ENCODE data around the gene RIPOR3.
"Not testable (repeated sequence)": the region's sequence is repeated elsewhere in the genome, so short reads cannot be mapped to it uniquely, and the experiment has no call there.

The RIPOR3 gene

GRCh38 chr20:50680105-50680960, 11.0 kb downstream of the RIPOR3 start:
- no peak for DNase-seq (ENCODE audit: low read depth in 2 of 2)

GRCh38 chr20:50679753-50680104, 11.6 kb downstream of the RIPOR3 start:
- DNase-seq (ENCODE audit: low read depth in 2 of 2): no peak

GRCh38 chr20:50678169-50678898, 13.0 kb downstream of the RIPOR3 start:
- no peak for DNase-seq (ENCODE audit: low read depth in 2 of 2)

DNA sequence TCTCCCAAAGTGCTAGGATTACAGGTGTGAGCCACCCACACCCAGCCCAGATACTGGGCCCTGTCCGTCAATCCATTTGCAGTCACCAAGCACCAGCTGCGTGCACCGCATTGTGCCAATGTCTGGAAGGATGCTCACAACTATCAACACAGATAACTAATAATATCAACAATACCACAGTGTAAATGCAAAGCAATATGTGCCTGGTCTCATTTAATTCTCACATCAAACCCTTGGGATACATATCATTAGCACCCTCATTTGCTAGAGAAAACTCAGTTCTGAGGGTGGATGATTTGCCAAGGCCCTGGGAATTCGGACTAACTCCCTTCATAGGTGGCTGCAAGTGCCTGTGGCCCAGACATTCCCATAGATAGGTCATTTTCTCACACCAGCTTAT, 14.5 kb downstream of the RIPOR3 start:
- DNase-seq (ENCODE audit: low read depth in 2 of 2): no peak

DNA sequence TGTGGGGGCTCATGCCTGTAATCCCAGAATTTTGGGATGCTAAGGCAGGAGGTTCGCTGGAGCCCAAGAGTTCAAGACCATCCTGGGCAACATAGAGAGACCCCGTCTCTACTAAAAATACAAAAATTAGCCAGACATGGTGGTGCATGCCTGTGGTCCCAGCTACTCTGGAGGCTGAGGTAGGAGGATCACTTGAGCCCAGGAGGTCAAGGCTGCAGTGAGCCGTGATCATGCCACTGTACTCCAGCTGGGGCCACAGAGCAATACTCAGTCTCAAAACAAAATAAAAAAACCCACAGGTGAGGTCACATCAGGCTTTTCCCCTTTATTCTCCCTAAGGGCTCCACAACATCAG, 15.0 kb downstream of the RIPOR3 start:
- not testable (repeated sequence) for DNase-seq (ENCODE audit: low read depth in 2 of 2)

GRCh38 chr20:50675671-50676376, 15.5 kb downstream of the RIPOR3 start:
- DNase-seq (ENCODE audit: low read depth in 2 of 2): no peak

GRCh38 chr20:50674138-50674825, 17.1 kb downstream of the RIPOR3 start:
- DNase-seq (ENCODE audit: low read depth in 2 of 2): no peak

DNA sequence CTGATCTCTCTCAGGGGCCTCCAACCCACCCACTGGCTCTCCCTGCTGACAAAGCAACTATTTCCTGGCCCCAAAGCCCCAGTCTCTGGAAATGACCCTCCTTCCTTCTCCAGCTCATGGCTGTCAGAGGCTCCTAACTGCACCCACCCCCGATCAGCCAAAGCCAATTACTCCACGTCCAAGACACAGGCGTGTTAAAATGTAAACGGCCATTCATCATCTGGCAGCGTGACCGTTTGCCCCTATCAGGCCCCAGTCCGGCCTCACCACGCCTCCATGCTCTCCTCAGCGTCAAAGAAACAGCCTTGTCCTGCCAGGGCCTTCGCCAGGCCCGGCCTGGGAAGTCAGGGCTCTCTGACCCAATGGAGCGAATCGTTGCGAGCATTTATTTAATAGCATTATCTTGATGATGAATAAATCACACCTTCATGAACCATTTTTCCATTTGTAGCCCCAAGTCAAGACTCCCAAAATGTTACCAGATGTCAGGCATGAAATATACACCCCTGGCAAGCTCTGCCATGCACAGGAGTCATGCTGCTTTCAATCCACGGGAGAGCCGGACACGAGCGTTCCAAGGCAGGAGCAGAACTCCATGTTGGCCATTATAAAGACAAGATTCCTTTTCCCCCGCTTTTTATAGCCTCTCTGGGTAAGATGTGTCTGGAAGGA, 17.7 kb downstream of the RIPOR3 start:
- DNase-seq (ENCODE audit: low read depth in 2 of 2): no peak

- no peak for DNase-seq (ENCODE audit: low read depth in 2 of 2)
Measured at GRCh38 chr20:50673146-50673465, 18.2 kb downstream of the RIPOR3 start.

DNA sequence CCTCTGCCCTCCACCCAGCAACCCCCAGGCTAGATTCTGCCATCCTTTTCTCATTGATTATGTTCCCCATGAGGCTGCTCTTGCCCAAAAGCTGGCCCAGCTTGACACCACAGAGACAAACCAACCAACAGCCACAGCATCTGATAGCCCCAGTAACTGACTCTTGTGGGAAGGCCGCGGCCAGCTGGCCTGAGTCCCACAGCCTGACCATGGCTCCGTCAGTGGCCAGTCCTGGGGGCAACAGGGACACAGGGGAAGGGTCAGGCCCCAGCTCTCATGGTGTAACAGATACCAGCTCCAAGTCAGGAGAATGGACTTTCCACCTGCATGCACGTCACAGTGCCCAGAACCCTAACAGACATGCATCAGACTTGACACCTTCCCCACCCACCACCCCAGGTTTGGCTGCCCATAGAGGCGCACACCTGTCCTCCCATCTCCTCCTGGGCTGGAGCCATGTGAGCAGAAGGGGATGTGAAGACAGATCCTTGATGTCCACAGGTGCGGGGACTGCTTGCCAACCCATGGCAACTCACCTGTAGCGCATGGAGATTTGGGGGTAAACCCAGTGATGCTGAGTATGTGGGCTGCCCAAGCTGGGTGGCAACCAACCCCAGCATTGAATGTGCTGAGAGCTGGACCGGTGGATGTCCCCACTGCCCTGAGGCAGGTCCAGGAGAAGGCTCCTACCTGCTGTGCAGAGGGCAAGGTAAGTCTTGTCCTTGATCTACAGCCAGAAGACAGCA, 18.8 kb downstream of the RIPOR3 start:
- no peak for DNase-seq (ENCODE audit: low read depth in 2 of 2)

DNA sequence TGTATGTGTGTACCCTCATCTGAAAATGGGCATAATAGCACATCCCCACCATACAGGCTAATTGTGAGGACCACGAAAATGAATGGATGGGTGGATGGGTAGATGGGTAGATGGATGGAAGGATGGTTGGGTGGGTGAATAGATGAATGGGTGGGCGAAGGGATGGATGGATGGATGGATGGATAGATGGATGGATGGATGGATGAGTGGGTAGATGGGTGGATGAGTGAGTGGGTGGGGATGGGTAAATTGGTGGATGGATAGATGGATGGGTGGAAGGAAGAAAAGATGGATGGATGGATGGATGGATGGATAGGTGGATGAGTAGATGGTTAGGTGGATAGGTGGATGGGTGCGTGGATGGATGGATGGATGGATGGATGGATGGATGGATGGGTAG, 19.7 kb downstream of the RIPOR3 start:
- DNase-seq (ENCODE audit: low read depth in 2 of 2): no peak

DNA sequence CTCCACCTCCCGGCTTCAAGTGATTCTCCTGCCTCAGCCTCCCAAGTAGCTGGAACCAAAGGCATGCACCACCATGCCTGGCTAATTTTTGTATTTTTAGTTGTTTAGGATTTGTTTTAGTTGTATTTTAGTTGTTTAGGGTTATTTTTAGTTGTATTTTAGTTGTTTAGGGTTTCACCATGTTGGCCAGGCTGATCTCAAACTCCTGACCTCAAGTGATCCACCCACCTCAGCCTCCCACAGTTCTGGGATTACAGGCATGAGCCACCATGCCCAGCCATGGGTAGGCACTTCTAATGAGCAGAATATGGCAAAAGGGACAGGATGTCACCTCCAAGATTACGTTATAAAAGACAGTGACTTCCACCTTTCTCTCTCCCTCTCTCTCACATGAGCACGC, 20.3 kb downstream of the RIPOR3 start:
- not testable (repeated sequence) for DNase-seq (ENCODE audit: low read depth in 2 of 2)

GRCh38 chr20:50670126-50670862, 21.0 kb downstream of the RIPOR3 start:
- DNase-seq (ENCODE audit: low read depth in 2 of 2): no peak

DNA sequence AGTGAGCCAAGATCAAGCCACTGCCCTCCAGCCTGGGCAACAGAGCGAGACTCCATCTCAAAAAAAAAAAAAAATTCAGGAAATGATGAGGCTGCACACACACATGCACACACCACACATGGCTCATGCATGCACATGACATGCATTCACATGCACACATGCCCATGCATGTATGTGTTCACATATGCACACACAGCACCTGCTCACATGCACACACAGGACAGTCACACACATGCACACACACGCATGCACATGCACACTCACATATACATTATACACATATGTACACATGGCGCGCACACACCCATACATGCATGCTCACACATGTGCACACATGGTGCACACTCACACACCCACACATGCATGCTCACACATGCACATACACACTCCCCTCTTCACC, 22.5 kb downstream of the RIPOR3 start:
- DNase-seq (ENCODE audit: low read depth in 2 of 2): no peak

DNA sequence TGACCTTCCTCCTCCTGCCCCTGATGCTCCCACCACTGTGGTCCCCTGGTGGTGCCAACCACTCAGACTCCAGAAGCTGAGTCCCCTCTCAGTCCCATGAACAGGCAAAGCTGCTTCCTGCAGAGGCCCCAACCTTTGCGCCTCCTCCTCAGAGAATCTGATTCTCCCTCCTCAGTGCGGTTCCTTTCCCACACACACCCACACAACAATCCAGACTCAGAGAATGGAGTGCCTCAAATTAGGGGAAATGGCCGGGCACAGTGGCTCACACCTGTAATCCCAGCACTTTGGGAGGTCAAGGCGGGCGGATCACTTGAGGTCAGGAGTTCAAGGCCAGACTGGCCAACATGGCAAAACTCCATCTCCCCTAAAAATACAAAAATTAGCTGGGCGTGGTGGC, 23.0 kb downstream of the RIPOR3 start:
- no peak for DNase-seq (ENCODE audit: low read depth in 2 of 2)

DNA sequence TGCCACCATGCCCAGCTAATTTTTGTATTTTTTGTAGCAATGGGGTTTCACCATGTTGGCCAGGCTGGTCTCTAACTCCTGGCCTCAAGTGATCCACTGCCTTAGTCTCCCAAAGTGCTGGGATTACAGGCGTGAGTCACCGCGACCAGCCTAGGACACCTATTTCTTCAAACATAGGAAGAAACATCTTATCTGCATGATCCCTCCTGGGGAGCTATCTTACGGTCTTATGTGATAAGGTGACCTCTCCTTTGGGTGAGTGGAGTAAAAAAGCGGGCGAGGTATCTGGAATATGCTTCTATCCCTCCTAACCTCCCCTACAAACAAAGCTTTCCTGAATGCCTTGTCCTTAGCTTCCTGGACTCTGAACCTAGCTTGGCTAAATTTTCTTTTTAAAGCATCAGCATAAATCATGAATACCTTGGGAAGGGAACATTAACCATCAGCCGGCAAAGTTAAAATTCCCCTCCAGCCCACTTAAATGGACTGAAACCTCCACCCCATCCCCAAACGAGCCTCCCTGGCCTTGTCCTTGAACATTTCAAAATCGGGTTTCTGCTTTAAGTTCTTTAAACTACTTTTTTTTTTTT, 24.5 kb downstream of the RIPOR3 start:
- no peak for DNase-seq (ENCODE audit: low read depth in 2 of 2)

GRCh38 chr20:50664254-50664653, 27.1 kb downstream of the RIPOR3 start:
- no peak for DNase-seq (ENCODE audit: low read depth in 2 of 2)

- DNase-seq (ENCODE audit: low read depth in 2 of 2): no peak
Measured at GRCh38 chr20:50663095-50663821, 28.1 kb downstream of the RIPOR3 start.

DNA sequence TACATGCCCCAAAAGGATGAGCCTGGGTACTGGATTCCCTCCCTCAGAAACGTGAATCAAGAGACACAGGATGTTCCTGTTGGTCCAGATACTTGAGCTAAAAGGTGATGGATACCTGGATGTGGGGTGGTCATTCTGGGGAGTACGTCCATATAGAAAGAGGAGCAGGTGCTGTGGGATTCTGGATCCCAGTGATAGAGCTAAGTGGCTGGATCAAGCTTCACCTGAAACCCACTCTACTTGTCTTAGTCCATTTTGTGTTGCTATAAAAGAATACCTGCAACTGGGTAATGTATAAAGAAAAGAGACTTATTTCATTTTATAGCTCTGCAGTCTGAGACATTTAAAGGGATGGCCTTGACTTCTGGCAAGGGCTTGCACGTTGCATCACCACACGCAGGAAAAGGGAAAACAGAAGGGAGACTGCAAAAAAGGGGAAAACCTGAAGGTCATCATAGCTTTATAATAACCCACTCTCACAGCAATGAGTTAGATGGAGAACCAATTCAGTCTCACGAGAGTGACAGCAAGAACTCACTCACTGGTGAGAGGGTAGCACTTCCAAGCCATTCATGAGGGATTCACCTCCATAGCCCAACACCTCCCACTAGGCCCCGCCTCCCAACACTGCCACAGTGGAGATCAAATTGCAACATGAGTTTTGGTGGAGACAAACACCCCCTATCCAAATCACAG, 31.2 kb downstream of the RIPOR3 start:
- no peak for DNase-seq (ENCODE audit: low read depth in 2 of 2)

Data from stimulated activated CD8-positive, alpha-beta memory T cell treated with anti-CD3 and anti-CD28 coated beads, Interleukin-15, amount 100 ng/mL, for 4 hours (primary cell).